Measurements from ENCODE around the gene SETD3.

- no peak for TF ChIP-seq EZH2 (IDR thresholded peaks at IDR 0.05; ENCODE audit: borderline replicate concordance, low read length)
- TF ChIP-seq, protein P1, sequence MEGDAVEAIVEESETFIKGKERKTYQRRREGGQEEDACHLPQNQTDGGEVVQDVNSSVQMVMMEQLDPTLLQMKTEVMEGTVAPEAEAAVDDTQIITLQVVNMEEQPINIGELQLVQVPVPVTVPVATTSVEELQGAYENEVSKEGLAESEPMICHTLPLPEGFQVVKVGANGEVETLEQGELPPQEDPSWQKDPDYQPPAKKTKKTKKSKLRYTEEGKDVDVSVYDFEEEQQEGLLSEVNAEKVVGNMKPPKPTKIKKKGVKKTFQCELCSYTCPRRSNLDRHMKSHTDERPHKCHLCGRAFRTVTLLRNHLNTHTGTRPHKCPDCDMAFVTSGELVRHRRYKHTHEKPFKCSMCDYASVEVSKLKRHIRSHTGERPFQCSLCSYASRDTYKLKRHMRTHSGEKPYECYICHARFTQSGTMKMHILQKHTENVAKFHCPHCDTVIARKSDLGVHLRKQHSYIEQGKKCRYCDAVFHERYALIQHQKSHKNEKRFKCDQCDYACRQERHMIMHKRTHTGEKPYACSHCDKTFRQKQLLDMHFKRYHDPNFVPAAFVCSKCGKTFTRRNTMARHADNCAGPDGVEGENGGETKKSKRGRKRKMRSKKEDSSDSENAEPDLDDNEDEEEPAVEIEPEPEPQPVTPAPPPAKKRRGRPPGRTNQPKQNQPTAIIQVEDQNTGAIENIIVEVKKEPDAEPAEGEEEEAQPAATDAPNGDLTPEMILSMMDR (conservative IDR thresholded peaks at IDR 0.05 in 1 of 2, IDR thresholded peaks at IDR 0.05 in 1 of 2; ENCODE audit: extremely low read depth in 1 of 2, insufficient read depth in 1 of 2, low read depth in 1 of 2, low read length in 2 of 2): no peak
Observed at GRCh38 chr14:99445931-99446330, 34.7 kb downstream of the SETD3 start.
